Psoas muscle (tissue), 8 donors: Measurements from ENCODE around the gene GRIA3. TPM values are rescaled to one million over a fixed set of nuclear protein-coding genes. Genes with fewer than 3 reads are reported as not detected.

Experiments used
- ATAC-seq, 4 donors: fragments of 200-7000 bp; cut with Tn5 transposase; one replicate each; pipeline ENCODE4 v1.9.1; 2020; ENCODE audit warnings: moderate library complexity in 3 of 4, mild to moderate bottlenecking in 2 of 4
- DNase-seq, 2 donors: peaks; one replicate each; pipeline ENCODE4 v3.0.0-alpha.2; 2020
- H3K27ac ChIP-seq: fragments of 200-600 bp; one replicate; pipeline ENCODE4 v1.8.0; 2022
- H3K27me3 ChIP-seq, 3 donors: fragments of 200-600 bp in 1 of 3; one replicate each; pipeline versions ENCODE4 v1.6.1 to v1.8.0; 2013 to 2022; ENCODE audit warnings: low read length in 2 of 3, mild to moderate bottlenecking in 2 of 3, moderate library complexity in 1 of 3; ENCODE audit not compliant: insufficient read depth in 3 of 3
- H3K36me3 ChIP-seq, 2 donors: fragments of 200-600 bp in 1 of 2; one replicate each; pipeline versions ENCODE4 v1.6.1 to v1.8.0; 2013 to 2022; ENCODE audit warnings: low read depth in 1 of 2, mild to moderate bottlenecking in 1 of 2, moderate library complexity in 1 of 2; ENCODE audit not compliant: insufficient read depth in 1 of 2
- H3K4me1 ChIP-seq: fragments of 200-600 bp; one replicate; pipeline ENCODE4 v1.8.0; 2022
- H3K4me3 ChIP-seq: fragments of 200-600 bp; one replicate; pipeline ENCODE4 v1.8.0; 2022; ENCODE audit warnings: mild to moderate bottlenecking
- H3K9me3 ChIP-seq: fragments of 200-600 bp; one replicate; pipeline ENCODE4 v1.8.0; 2022
- CTCF ChIP-seq: fragments of 200-600 bp; IDR thresholded peaks from one replicate; pipeline ENCODE4 v1.8.0; 2022; ENCODE audit warnings: antibody characterized with exemption
- WGBS, 3 donors: extraction: QIAGEN DNeasy Blood & Tissue Kit; methylation state at CpG; one replicate each; pipeline versions ENCODE4 v1.1.6 to v1.1.7; 2013; 5-methylcytosine and 5-hydroxymethylcytosine counted together
- intact Hi-C, 2 donors: fragments of 100-400 bp; cut with DNase I; formaldehyde crosslinking; loops; one replicate each; pipeline versions ENCODE4 v1.11.0 to v1.14.2; 2022
- polyA plus RNA-seq, 3 donors: library from polyadenylated mRNA; stranded (reverse); fragments of 200-250 nt; gene quantifications; one replicate each; pipeline ENCODE4 v1.2.3, GENCODE V29; 2013
- total RNA-seq, 4 donors: library from RNA; stranded (reverse); fragmentation: NEBNext Ultra II Directional in 2 of 4; extraction: Animal tissue kit (Norgen Biotek cat#: 25700) in 2 of 4; gene quantifications; one replicate each; pipeline versions ENCODE4 v1.2.1 to v1.2.4, GENCODE V29; 2021 to 2023
- donor health status: healthy with polysubstance abuse.
- donor health status: DM: no; HTN: no; CAD: no; lungs with moderate emphysema.
- donor health status: Bipolar disorder and iron deficiency.
- donor health status: healthy.
- donor health status: DM: yes; HTN: yes; CAD: no.
- donor health status: DM: no; HTN: no; CAD: no.
- donor health status: DM: no; HTN: no; CAD: no.
- donor health status: DM: yes; HTN: yes; CAD: no.

Gene GRIA3
- total and polyA plus RNA-seq, 7 donors, result 0.03 to 0.32 (median 0.21) TPM; not detected in 1

- no peak for ATAC-seq
Observed at GRCh38 chrX:123222920-123223319, 38.8 kb downstream of the GRIA3 start.

DNA sequence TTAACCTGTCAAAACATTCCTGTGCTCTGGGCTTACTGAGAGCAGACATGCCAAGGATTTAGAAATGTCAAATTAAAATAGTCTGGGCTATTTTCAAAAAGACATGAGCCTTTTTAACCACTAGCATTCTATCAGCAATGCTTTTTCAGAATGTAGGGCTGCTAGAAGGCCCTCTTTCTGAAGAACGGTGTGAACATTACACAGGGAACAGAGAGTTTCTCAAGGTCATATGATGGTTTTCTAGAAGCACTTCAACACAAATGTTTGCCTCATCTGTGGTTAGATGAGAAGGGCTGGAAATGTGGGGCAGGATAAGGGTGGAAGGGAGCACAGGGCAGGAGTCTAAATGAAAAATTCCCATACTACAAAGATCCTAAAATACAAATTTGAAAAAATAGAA lies 39.3 kb downstream of the GRIA3 start:
- H3K36me3 ChIP-seq, result no peaks in the 10 kb centered on the region
- no peaks in the 10 kb centered on the region for H3K9me3 ChIP-seq
- no peak for TF ChIP-seq CTCF
- H3K27ac ChIP-seq, result no peak overlapping the region
- WGBS, 3 donors, result 41 to 78% (median 66%) methylated on average over 1 of the region's 1 CpG
- no peaks in the 10 kb centered on the region for H3K4me1 ChIP-seq
- no peak overlapping the region for H3K4me3 ChIP-seq
- intact Hi-C loops, result no loop called here
- H3K27me3 ChIP-seq, result no peaks in the 10 kb centered on the region
- ATAC-seq, result no peak
- DNase-seq, result no peak

More at GRCh38 chrX:123222920-123223319, 38.8 kb downstream of the GRIA3 start:
- DNase-seq, result no peak
- intact Hi-C loops, result no loop called here
- H3K4me1 ChIP-seq, result no peaks in the 10 kb centered on the region
- no peaks in the 10 kb centered on the region for H3K36me3 ChIP-seq
- TF ChIP-seq CTCF, result no peak
- 30 to 33% (median 32%) methylated on average over 5 of the region's 5 CpGs for WGBS, 3 donors
- H3K27ac ChIP-seq, result no peak overlapping the region
- H3K27me3 ChIP-seq, result no peaks in the 10 kb centered on the region
- H3K4me3 ChIP-seq, result no peak overlapping the region
- H3K9me3 ChIP-seq, result no peaks in the 10 kb centered on the region

- no peak for ATAC-seq
- Histone ChIP-seq H3K4me3 (no peak overlapping the region), H3K4me1 (no peaks in the 10 kb centered on the region), H3K36me3 (no peaks in the 10 kb centered on the region), H3K27me3 (no peaks in the 10 kb centered on the region), H3K27ac (no peak overlapping the region), H3K9me3 (no peaks in the 10 kb centered on the region)
- DNase-seq, result no peak
- intact Hi-C loops, result no loop called here
- TF ChIP-seq CTCF, result no peak
Observed at GRCh38 chrX:123223859-123224258, 39.8 kb downstream of the GRIA3 start.

- Histone ChIP-seq H3K27ac (no peak overlapping the region), H3K9me3 (no peaks in the 10 kb centered on the region), H3K27me3 (no peaks in the 10 kb centered on the region), H3K36me3 (no peaks in the 10 kb centered on the region), H3K4me1 (no peaks in the 10 kb centered on the region), H3K4me3 (no peak overlapping the region)
- 32 to 49% (median 37%) methylated on average over 2 of the region's 2 CpGs for WGBS, 3 donors
- intact Hi-C loops, result no loop called here
- ATAC-seq, result no peak
- no peak for TF ChIP-seq CTCF
- no peak for DNase-seq
Observed at GRCh38 chrX:123230798-123231197, 46.7 kb downstream of the GRIA3 start.

- no peak for DNase-seq
- no peak for TF ChIP-seq CTCF
- no peak overlapping the region for H3K4me3 ChIP-seq
- intact Hi-C loops, result no loop called here
- no peak overlapping the region for H3K27ac ChIP-seq
- no peaks in the 10 kb centered on the region for H3K4me1 ChIP-seq
- H3K36me3 ChIP-seq, result no peaks in the 10 kb centered on the region
- no peaks in the 10 kb centered on the region for H3K27me3 ChIP-seq
- H3K9me3 ChIP-seq, result no peaks in the 10 kb centered on the region
- no peak for ATAC-seq
Observed at GRCh38 chrX:123236859-123237258, 52.8 kb downstream of the GRIA3 start.
